Thymus (tissue), 11 donors: Measurements from ENCODE around the gene FNDC3A. TPM values are rescaled to one million over a fixed set of nuclear protein-coding genes. Genes with fewer than 3 reads are reported as not detected.
"Not testable (repeated sequence)": the region's sequence is repeated elsewhere in the genome, so short reads cannot be mapped to it uniquely, and the experiment has no call there.

Experiments used
- DNase-seq, 9 donors: peaks; one replicate each; pipeline ENCODE4 v3.0.0-alpha.2; 2013; ENCODE audit warnings: low spot score in 9 of 9, low read depth in 6 of 9, missing footprints in 1 of 9
- H3K27ac ChIP-seq, 2 donors: one replicate each; pipeline ENCODE4 v1.5.1; 2013; ENCODE audit warnings: control low read depth in 1 of 2, low read depth in 1 of 2, low read length in 1 of 2, mild to moderate bottlenecking in 1 of 2, moderate library complexity in 1 of 2
- H3K27me3 ChIP-seq, 2 donors: one replicate each; pipeline ENCODE4 v1.5.1; 2013; ENCODE audit warnings: low read length in 1 of 2; ENCODE audit not compliant: control insufficient read depth in 2 of 2, insufficient read depth in 1 of 2
- H3K36me3 ChIP-seq, 2 donors: one replicate each; pipeline ENCODE4 v1.5.1; 2013; ENCODE audit warnings: low read length in 1 of 2, mild to moderate bottlenecking in 1 of 2, moderate library complexity in 1 of 2; ENCODE audit not compliant: control insufficient read depth in 2 of 2, insufficient read depth in 2 of 2
- H3K4me1 ChIP-seq, 2 donors: one replicate each; pipeline ENCODE4 v1.5.1; 2013; ENCODE audit warnings: low read length in 2 of 2; ENCODE audit not compliant: control insufficient read depth in 2 of 2, insufficient read depth in 2 of 2
- H3K4me3 ChIP-seq, 2 donors: one replicate each; pipeline ENCODE4 v1.5.1; 2013; ENCODE audit warnings: low read length in 2 of 2, control low read depth in 1 of 2, mild to moderate bottlenecking in 1 of 2
- H3K9me3 ChIP-seq, 2 donors: one replicate each; pipeline ENCODE4 v1.5.1; 2013; ENCODE audit warnings: low read length in 1 of 2, mild to moderate bottlenecking in 1 of 2; ENCODE audit not compliant: control insufficient read depth in 2 of 2, insufficient read depth in 1 of 2
- WGBS: extraction: QIAGEN DNeasy Blood & Tissue Kit; methylation state at CpG from one replicate; pipeline ENCODE4 v1.1.7; 2013; 5-methylcytosine and 5-hydroxymethylcytosine counted together
- polyA plus RNA-seq: library from polyadenylated mRNA; stranded (reverse); fragments of 200-250 nt; gene quantifications from one replicate; pipeline ENCODE4 v1.2.3, GENCODE V29; 2013
- total RNA-seq: library from RNA; stranded (reverse); fragments of 120-200 nt; gene quantifications from one replicate; pipeline ENCODE4 v1.2.4, GENCODE V29; 2013
- donor health status: healthy.

FNDC3A gene
- total and polyA plus RNA-seq, 2 donors, result 28.0 to 28.5 TPM

- peaks cover 0 to 2% of the 10 kb centered on the region in 2 donors for H3K4me1 ChIP-seq
- WGBS, result 93% methylated on average over 5 of the region's 5 CpGs
- DNase-seq, result no peak
- H3K36me3 ChIP-seq, result no peaks in the 10 kb centered on the region
- no peaks in the 10 kb centered on the region for H3K27me3 ChIP-seq
- no peak overlapping the region for H3K27ac ChIP-seq
- H3K4me3 ChIP-seq, result no peak overlapping the region
- H3K9me3 ChIP-seq, result no peaks in the 10 kb centered on the region
Observed at GRCh38 chr13:49124693-49125304, 149.1 kb downstream of the FNDC3A start.

GRCh38 chr13:49125964-49126524, 150.3 kb downstream of the FNDC3A start:
- H3K27ac ChIP-seq, result no peak overlapping the region
- no peaks in the 10 kb centered on the region for H3K27me3 ChIP-seq
- no peaks in the 10 kb centered on the region for H3K9me3 ChIP-seq
- H3K4me3 ChIP-seq, result no peak overlapping the region
- H3K4me1 ChIP-seq, result peaks cover 0 to 2% of the 10 kb centered on the region in 2 donors
- DNase-seq, result no peak
- peaks cover 0 to 3% of the 10 kb centered on the region in 2 donors for H3K36me3 ChIP-seq
- 49% methylated on average over 2 of the region's 2 CpGs for WGBS

GRCh38 chr13:49132479-49133002, 156.8 kb downstream of the FNDC3A start:
- H3K36me3 ChIP-seq, result peaks cover 20 to 51% of the 10 kb centered on the region in 2 donors
- H3K4me1 ChIP-seq, result no peaks in the 10 kb centered on the region
- H3K4me3 ChIP-seq, result no peak overlapping the region
- WGBS, result 92% methylated on average over 1 of the region's 1 CpG
- H3K27ac ChIP-seq, result no peak overlapping the region
- no peaks in the 10 kb centered on the region for H3K9me3 ChIP-seq
- no peaks in the 10 kb centered on the region for H3K27me3 ChIP-seq
- no peak for DNase-seq

GRCh38 chr13:49134305-49134704, 158.6 kb downstream of the FNDC3A start:
- Histone ChIP-seq H3K36me3 (peaks cover 20 to 57% of the 10 kb centered on the region in 2 donors), H3K27me3 (no peaks in the 10 kb centered on the region), H3K9me3 (no peaks in the 10 kb centered on the region), H3K4me3 (no peak overlapping the region), H3K4me1 (no peaks in the 10 kb centered on the region), H3K27ac (no peak overlapping the region)
- WGBS, result 99% methylated on average over 3 of the region's 3 CpGs
- no peak for DNase-seq

- not testable (repeated sequence) for H3K4me3 ChIP-seq, DNase-seq, H3K27me3 ChIP-seq, H3K27ac ChIP-seq, H3K9me3 ChIP-seq, H3K4me1 ChIP-seq
- H3K36me3 ChIP-seq, result peaks cover 17 to 56% of the 10 kb centered on the region in 2 donors
- 97% methylated on average over 7 of the region's 7 CpGs for WGBS
Observed at GRCh38 chr13:49137138-49137643, 161.5 kb downstream of the FNDC3A start.

GRCh38 chr13:49140910-49141611, 165.3 kb downstream of the FNDC3A start:
- Histone ChIP-seq H3K4me3 (no peak overlapping the region), H3K36me3 (peaks cover 9 to 49% of the 10 kb centered on the region in 2 donors), H3K27ac (no peak overlapping the region), H3K4me1 (no peaks in the 10 kb centered on the region), H3K27me3 (no peaks in the 10 kb centered on the region), H3K9me3 (no peaks in the 10 kb centered on the region)
- no peak for DNase-seq

GRCh38 chr13:49146950-49147355, 171.2 kb downstream of the FNDC3A start:
- WGBS, result 54% methylated on average over 2 of the region's 2 CpGs
- Histone ChIP-seq H3K4me3 (no peak overlapping the region), H3K36me3 (peaks cover 9 to 55% of the 10 kb centered on the region in 2 donors), H3K9me3 (peaks cover 0 to 4% of the 10 kb centered on the region in 2 donors), H3K4me1 (peaks cover 0 to 2% of the 10 kb centered on the region in 2 donors), H3K27me3 (no peaks in the 10 kb centered on the region), H3K27ac (peak overlapping the region in 1 of 2 donors; percentile 52)
- DNase-seq, result peak in 5 of 9 donors; percentile 7 to 45 (median 11)

GRCh38 chr13:49148405-49148804, 172.7 kb downstream of the FNDC3A start:
- H3K4me3 ChIP-seq, result no peak overlapping the region
- H3K4me1 ChIP-seq, result peaks cover 0 to 2% of the 10 kb centered on the region in 2 donors
- H3K27me3 ChIP-seq, result no peaks in the 10 kb centered on the region
- no peak for DNase-seq
- peaks cover 9 to 46% of the 10 kb centered on the region in 2 donors for H3K36me3 ChIP-seq
- H3K27ac ChIP-seq, result no peak overlapping the region
- H3K9me3 ChIP-seq, result peaks cover 0 to 4% of the 10 kb centered on the region in 2 donors
- WGBS, result 95% methylated on average over 1 of the region's 1 CpG
